CD4-positive, alpha-beta T cell treated with Interleukin-12 subunit alpha and Interleukin-12 subunit beta, for 1 hour (primary cell): Measurements from ENCODE around the gene METTL21C.

Experiments used
- DNase-seq: peaks from one replicate; pipeline ENCODE4 v3.0.0-alpha.2; 2020

Gene METTL21C

DNA sequence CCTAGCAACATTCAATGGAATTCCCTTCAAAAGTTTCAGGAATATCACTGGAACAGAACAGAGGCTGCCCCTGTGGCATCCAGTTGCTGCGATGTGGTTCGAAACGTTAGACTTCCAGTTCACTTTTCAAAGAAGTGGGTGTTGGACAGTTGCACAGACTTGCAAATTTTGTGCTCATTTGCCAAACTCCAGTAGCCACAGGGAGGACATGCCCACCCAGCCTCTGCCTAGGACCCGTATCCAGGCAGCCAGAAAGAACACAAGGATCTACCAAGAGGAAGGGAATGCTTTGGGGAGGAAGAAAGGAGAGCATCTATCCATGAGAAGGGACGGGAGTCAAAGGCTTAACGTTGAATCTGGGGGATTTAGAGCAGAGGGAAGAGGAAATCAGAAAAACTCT is at the start of gene METTL21C:
Gene METTL21C, minus strand, starts transcription at position 108 of the 400 bp plus-strand sequence. CDS start 546 bp downstream, outside the sequence.
- no peak for DNase-seq

DNA sequence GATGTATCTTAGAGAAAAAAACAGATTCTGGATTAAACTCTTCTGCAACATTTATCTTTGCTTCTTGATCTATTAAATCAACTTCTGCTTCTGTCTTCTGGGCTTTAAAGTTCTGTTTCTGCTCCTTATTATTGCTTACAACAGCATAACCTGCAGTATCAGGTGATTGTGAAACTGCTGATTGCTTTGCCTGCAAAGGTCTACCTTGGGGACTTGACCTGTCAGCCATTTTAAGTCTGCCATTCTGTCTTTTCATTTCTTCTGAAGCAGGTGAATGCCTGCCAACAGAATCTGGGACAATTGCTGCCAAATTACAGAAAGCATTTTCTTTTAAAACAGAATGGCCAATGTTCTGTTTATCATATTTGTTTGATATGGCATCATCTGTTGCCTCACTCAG is 47.7 kb upstream of the METTL21C start:
- no peak for DNase-seq

DNA sequence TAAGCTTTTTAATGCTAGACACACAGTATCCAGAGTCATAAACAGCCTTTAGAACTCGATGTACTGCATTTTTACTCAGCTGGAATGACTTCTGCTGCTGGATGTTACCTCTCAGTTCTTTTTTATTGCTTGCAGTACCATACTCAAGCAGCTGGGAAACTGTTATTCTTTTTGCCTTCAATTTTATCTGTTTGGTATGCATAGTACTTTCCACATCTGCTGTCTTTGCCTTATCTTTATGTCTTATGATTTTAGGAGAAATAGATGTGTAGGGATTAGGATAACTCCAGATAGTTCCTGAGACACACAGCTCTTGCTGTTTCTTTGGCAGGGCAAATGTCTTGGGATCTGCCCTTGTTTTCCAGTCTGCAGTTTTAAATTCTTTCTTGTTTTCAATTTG is 47.3 kb upstream of the METTL21C start:
- no peak for DNase-seq

DNA sequence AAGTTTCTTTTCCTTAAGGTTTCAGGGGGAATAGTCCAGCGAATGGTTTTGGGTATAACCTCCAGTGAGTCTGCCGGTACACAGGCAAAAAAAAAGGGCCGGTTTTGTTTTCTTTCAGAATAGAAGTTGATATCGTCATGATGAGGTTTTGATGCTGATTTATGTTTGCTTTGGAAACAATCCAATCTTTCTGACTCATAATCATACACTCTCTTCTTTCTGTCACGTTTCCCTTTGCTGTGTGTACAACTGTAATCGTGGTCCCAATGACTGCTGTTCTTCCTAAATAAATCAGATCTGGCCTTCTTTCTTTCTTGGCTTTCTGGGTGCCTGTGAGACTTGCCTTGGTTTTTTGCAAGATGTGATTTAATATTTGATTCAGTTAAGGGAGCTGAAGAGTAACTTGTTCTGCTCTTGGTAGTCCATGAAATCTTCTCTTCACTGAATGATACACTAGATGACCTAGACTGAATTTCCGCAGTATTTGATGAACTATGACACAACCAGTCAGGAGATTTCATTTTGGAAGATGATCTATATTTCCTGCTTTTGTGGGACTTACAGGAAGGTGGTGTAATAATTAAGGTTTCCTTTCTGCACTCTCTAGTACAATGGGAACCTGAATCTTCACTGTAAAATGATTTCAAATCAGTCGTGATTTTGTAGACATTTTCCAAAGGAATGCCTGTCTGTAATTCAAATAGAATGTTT is 34.9 kb upstream of the METTL21C start:
- DNase-seq, result no peak

DNA sequence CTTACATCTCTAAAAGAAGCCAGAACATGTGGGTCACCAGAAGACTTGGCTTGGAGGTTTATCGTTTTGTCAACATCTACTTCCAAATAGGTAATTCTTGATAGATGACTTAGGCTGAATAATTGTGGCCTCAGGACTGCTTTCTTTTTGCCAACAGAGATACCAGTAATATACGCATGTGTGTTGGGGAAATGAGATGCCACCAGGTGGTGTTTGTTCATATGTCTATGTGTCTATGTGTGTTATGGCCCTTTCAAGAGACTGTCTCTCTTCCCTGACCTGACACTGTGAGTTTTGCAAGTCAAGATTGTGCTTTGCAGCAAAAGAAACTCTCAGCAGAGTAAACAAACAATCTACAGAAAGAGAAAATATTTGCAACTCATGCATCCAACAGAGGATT is 31.6 kb upstream of the METTL21C start:
- peak; percentile 8 for DNase-seq

- peak; percentile 26 for DNase-seq
Measured at GRCh38 chr13:102724923-102725322, 30.1 kb upstream of the METTL21C start.

- DNase-seq, result peak; percentile 31
Measured at GRCh38 chr13:102721800-102722231, 27.0 kb upstream of the METTL21C start.

- no peak for DNase-seq
Measured at GRCh38 chr13:102718746-102719145, 23.9 kb upstream of the METTL21C start.

GRCh38 chr13:102715447-102715846 is 20.6 kb upstream of the METTL21C start:
- DNase-seq, result no peak

DNA sequence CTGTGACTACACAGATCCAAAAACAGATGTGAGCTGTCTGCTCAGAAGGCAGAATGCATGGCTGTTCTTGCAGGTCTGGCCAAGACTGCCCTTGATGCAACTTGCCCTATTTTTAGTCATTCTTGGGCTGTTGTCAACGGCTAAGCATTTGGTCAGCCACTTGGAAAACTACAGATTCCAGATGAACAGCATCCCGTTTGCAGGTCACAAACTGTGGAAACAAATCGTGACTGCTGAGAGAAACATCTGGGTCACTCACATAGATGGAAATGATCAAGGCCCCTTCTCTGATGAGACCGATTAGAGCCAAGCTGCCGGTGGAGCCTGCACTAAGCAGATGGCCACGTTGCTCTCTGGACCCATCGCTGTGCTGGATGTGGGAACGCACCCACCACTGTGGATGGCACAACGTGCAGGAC is 15.4 kb upstream of the METTL21C start:
- DNase-seq, result no peak

- DNase-seq, result no peak
Measured at GRCh38 chr13:102709536-102709935, 14.7 kb upstream of the METTL21C start.

- DNase-seq, result no peak
Measured at GRCh38 chr13:102708991-102709390, 14.1 kb upstream of the METTL21C start.

DNA sequence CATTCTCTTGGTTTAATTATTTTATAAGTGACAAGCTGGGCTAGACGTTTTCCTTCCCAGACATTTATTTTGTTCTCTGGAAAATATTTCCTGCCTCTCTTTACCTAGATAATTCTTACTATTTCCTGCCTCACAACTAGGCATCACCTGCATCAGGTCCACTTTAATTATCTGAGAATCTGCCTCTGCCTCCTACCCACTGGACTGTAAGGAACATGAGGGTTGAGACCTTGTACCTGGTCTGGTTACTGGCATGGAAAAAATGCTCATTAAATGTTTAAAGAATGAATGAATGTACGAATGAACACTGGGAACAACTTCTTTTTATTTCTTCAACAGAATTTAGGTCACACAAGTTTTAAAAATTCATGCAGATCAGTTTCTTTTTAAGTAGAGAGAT is 13.4 kb upstream of the METTL21C start:
- no peak for DNase-seq

DNA sequence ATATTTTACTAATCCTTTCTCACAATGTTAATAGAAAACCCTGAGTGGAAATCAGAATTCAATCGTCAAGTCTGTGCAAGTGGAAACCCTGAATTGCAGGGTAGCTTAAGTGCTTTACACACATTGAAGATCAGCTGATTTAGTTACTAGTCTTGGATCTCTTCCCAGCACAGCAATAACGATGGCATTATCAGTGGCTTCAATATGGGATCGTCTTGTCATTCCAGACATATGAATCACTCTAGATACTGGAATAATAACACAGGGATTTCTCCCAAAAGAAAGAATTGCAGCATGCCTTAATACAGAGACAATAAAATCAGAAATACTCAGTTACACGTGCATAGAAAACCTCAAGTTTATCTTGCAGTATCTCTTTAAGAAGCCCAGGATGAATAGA is 12.6 kb upstream of the METTL21C start:
- DNase-seq, result no peak

DNA sequence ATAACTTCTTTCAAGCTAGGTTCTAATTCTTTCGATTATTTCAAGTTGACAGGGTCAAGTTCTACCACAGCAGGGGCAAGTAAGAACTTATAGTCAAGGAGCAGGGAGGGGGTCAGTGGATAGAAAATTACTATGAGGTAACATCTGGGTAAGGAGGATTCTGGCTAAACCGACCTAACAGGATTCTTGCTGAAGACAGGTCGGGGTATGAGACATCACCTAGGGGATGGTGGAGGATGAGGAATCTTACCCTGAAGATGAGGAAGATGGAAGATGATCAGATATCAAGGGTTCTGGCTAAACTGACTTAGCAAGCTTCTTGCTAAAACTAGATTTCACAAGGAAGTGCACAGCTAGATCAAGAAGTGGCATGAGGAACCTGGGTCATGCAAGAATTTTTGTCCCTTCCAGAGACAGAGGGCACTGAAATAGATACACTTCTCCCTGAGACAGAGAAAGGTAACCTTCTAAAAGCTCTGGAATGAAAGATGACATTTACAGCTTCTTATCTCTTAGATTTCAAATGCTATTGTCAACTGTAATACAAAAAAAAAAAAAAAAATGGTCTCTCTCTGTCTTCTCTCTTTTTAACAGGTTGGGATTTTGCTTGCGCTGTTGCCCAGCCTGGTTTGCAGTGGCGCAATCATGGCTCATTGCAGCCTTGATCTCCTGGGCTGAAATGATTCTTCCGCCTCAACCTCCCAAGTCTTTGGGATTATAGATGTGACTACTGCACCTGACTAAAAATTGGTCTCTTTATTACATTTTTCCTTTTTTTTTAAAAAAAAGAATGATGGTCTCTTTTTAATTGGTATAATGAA is 9.6 kb upstream of the METTL21C start:
- no peak for DNase-seq

- DNase-seq, result no peak
Measured at GRCh38 chr13:102703726-102704035, 8.8 kb upstream of the METTL21C start.

DNA sequence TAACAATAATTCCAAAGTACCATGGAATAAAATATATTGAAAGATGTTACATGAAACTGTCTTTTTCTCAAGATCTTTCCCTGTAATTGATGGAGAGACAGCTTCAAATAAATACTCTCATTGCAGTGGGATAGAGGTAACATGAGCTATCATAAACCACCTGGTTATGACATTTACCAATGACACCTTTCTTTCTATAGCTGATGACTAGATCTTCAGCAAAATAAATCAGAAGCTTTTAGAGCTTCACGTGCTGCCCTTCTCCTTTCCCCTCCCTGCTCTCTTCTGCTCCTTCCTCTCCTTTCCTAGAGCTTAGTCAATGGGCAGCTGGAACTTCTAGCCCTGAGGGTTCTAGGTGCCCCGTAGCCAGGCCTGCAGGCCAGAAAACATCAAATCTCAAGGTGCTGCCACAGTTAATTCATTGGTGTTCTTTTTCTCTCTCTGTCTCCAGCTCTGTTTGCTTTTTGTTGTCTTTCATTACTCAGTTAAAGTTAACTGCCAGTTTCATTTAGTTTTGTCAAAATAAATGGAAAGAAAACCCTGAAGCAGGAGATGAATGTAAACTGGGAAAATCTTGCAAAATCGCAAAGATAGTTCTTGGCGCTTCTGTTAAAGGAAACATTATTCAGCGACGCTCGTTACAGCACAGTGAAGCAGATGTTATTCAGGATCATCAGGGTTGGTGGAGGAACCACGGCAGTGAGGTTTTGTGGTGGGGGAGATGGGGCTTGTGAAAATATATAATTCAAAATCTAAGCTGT is 8.3 kb upstream of the METTL21C start:
- no peak for DNase-seq

- no peak for DNase-seq
Measured at GRCh38 chr13:102701331-102701730, 6.5 kb upstream of the METTL21C start.

DNA sequence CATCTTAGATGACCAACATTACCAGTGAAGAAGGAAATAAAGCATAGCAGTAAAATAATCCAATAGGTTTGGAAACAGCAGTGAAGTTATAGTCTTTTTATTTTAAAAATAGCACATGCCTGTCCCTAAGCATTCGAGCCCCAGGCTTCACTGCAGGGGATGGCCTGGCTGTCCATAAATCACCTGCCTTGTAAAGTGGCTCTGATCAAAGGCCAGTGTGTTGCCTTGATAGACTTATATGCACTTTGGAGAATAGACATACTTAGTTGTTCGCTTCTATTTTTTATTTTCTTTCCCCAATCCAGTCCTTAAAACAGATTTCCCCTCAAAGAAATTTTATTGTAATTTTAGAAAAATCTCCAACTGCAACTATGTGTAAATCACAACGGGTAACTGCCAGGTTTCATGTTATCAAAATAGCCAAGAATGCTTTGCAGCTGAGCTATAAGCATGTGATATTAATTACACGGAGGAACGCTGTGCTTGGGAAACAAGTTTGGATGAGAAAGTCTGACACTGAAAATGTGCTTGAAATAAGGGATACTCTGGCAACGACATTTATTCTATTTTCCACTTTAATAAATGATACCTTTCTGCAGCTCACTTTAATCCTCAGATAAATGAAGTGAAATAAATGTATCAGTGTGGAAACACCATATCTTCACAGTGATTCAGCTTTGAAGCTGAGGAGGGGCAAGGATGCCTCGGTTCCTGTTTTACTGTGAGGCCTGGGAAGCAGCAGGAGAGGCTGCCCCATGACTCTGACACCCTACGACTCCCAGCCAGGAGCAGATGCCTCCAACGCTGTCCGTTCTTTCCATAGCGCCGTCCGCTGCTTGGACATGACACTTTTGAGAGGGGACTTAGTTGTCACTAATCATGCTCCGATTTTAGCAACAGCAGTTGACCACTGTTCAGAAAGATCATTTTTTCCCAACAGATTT is 5.5 kb upstream of the METTL21C start:
- no peak for DNase-seq

DNA sequence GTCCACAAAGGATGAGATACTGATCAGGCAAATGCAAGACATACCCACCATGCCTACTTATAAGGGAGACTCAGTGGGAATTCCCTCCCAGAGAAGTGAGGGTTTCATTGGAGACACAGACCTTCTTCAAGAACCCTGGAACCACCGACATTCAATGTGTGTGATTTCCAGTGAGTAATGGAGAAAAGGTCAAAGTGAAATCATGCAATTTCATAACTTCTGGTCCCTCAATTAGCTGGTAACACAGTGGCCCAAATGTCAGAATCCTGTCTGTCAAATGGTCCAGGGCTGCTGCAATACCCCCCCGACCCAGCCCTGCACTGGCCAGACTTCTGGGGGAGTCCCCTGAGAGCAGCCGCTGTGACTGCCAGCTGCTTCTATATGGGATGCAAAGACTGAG is 4.7 kb upstream of the METTL21C start:
- DNase-seq, result no peak

GRCh38 chr13:102698649-102698980 is 3.8 kb upstream of the METTL21C start:
- no peak for DNase-seq

GRCh38 chr13:102697929-102698648 is 3.2 kb upstream of the METTL21C start:
- no peak for DNase-seq
